OCI-LY7 (cell line): ENCODE results near the gene ARHGAP29. TPM values are rescaled to one million over a fixed set of nuclear protein-coding genes. Genes with fewer than 3 reads are reported as not detected.

Experiments used
- BruUV-seq: library from RNA; stranded (reverse); fragments of 400-500 nt; replicated peaks from 2 replicates; lab custom pipeline; 2021; lab: Mats Ljungman, UMichigan
- CTCF ChIA-PET: fragments of 300-600 bp; sonication (Branson Sonifier 250); formaldehyde crosslinking; loops from one replicate; lab custom pipeline; 2022; ENCODE audit warnings: antibody characterized with exemption; ENCODE audit not compliant: unreplicated experiment; lab: Charles Lee
- POLR2A ChIA-PET: fragments of 300-600 bp; sonication (Branson Sonifier 250); formaldehyde crosslinking; loops from one replicate; lab custom pipeline; 2022; ENCODE audit warnings: antibody characterized with exemption; lab: Charles Lee
- DNase-seq: peaks from one replicate; pipeline ENCODE4 v3.0.0-alpha.2; 2015; ENCODE audit warnings: low spot score
- H2AFZ ChIP-seq: fragments of 200-600 bp; sonication (generic), shearing (Covaris generic); 2 replicates; pipeline ENCODE4 v1.6.1; 2014; ENCODE audit warnings: mild to moderate bottlenecking, antibody characterized with exemption, low read length, moderate library complexity
- H3K27ac ChIP-seq: fragments of 200-600 bp; sonication (generic); 2 replicates; pipeline ENCODE4 v1.5.1; 2014; ENCODE audit warnings: mixed run types, low read depth, mild to moderate bottlenecking, moderate library complexity, low read length, inconsistent platforms; ENCODE audit not compliant: poor library complexity, severe bottlenecking
- H3K36me3 ChIP-seq: fragments of 200-600 bp; sonication (generic); 2 replicates; pipeline ENCODE4 v1.6.1; 2014; ENCODE audit warnings: mild to moderate bottlenecking, antibody characterized with exemption, low read length, moderate library complexity, mixed read lengths; ENCODE audit not compliant: insufficient read depth
- H3K4me1 ChIP-seq: fragments of 200-600 bp; sonication (generic); 2 replicates; pipeline ENCODE4 v1.5.1; 2014; ENCODE audit warnings: mild to moderate bottlenecking, low read length; ENCODE audit not compliant: insufficient read depth, poor library complexity, severe bottlenecking
- H3K4me2 ChIP-seq: fragments of 200-600 bp; sonication (generic); 2 replicates; pipeline ENCODE4 v1.6.1; 2014; ENCODE audit warnings: mild to moderate bottlenecking, low read length
- H3K4me3 ChIP-seq: fragments of 200-600 bp; sonication (generic); 2 replicates; pipeline ENCODE4 v1.5.1; 2014; ENCODE audit warnings: mild to moderate bottlenecking, low read depth, low read length; ENCODE audit not compliant: poor library complexity, severe bottlenecking
- H3K79me2 ChIP-seq: fragments of 200-600 bp; sonication (generic); 2 replicates; pipeline ENCODE4 v1.6.1; 2016; ENCODE audit warnings: low read depth, mild to moderate bottlenecking, low read length, moderate library complexity, mixed read lengths; ENCODE audit not compliant: insufficient read depth
- H3K9me2 ChIP-seq: fragments of 200-600 bp; sonication (generic); 2 replicates; pipeline ENCODE4 v1.6.1; 2016; ENCODE audit warnings: mild to moderate bottlenecking, low read length, mixed read lengths; ENCODE audit not compliant: insufficient read depth
- H3K9me3 ChIP-seq: fragments of 200-600 bp; sonication (generic); 2 replicates; pipeline ENCODE4 v1.6.1; 2014; ENCODE audit warnings: mild to moderate bottlenecking, mixed run types, low read length, mixed read lengths
- H4K20me1 ChIP-seq: fragments of 200-600 bp; sonication (generic); 2 replicates; pipeline ENCODE4 v1.6.1; 2014; ENCODE audit warnings: mild to moderate bottlenecking, antibody characterized with exemption, low read length, moderate library complexity, mixed read lengths; ENCODE audit not compliant: insufficient read depth
- EZH2phosphoT487 ChIP-seq: fragments of 200-600 bp; sonication (generic); IDR thresholded peaks from 2 replicates; pipeline ENCODE4 v1.6.1; 2018; ENCODE audit warnings: low read depth, borderline replicate concordance, mild to moderate bottlenecking, mixed run types, antibody characterized with exemption, low read length, moderate library complexity, mixed read lengths
- intact Hi-C: fragments of 100-400 bp; cut with micrococcal nuclease; formaldehyde crosslinking; loops from one replicate; pipeline ENCODE4 v1.10.0; 2022; ENCODE audit not compliant: unreplicated experiment
- total RNA-seq, 2 experiments: library from RNA; depleted of rRNA in 1 of 2; stranded (reverse); fragments of >200 nt in 1 of 2; shearing (Covaris generic) in 1 of 2; gene quantifications; 2 replicates each; pipeline ENCODE4 v1.2.3, GENCODE V29; 2014 to 2022
- TF ChIP-seq, protein P1 (sequence below): fragments of 200-600 bp; sonication (generic); conservative IDR thresholded peaks from 2 replicates; pipeline ENCODE4 v1.5.1; 2014; ENCODE audit warnings: mild to moderate bottlenecking, antibody characterized with exemption, low read length, moderate library complexity, mixed read lengths

ARHGAP29 gene
- total RNA-seq, 2 experiments from 2014 or later: 0.06 TPM; not detected in 1

DNA sequence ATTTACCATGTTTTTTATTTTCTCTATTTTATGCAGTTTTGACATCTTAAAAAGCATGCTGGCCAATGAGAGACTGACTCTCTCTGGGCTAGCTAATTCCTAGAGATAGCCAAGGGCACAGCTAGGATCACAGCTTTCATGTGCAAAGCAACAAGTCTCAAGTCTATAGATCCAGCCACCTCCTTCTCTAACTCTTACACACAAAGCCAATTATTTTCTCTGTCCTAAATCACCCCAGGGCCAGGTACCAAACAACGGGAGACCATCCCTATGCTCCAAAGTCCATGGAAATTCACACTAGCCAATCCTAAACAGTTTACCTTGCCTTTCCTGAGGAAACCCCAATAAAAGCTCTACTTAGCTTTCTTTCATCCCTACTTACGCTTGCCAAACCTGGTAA lies 38.0 kb downstream of the ARHGAP29 start:
- no TSS peak for BruUV-seq
- H3K4me3 ChIP-seq: no peak overlapping the region
- TF ChIP-seq, protein P1, sequence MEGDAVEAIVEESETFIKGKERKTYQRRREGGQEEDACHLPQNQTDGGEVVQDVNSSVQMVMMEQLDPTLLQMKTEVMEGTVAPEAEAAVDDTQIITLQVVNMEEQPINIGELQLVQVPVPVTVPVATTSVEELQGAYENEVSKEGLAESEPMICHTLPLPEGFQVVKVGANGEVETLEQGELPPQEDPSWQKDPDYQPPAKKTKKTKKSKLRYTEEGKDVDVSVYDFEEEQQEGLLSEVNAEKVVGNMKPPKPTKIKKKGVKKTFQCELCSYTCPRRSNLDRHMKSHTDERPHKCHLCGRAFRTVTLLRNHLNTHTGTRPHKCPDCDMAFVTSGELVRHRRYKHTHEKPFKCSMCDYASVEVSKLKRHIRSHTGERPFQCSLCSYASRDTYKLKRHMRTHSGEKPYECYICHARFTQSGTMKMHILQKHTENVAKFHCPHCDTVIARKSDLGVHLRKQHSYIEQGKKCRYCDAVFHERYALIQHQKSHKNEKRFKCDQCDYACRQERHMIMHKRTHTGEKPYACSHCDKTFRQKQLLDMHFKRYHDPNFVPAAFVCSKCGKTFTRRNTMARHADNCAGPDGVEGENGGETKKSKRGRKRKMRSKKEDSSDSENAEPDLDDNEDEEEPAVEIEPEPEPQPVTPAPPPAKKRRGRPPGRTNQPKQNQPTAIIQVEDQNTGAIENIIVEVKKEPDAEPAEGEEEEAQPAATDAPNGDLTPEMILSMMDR: no peak
- TF ChIP-seq EZH2phosphoT487: no peak
- no peaks in the 10 kb centered on the region for H3K9me3 ChIP-seq
- ChIA-PET POLR2A (interaction anchor here (1.2 kb wide), 1 partner anchor 8 kb away, joined by 4 read pairs; no protein-coding TSS in a partner anchor), CTCF (no interaction called here)
- intact Hi-C loops: no loop called here
- H2AFZ ChIP-seq: no peak overlapping the region
- H3K4me1 ChIP-seq: no peaks in the 10 kb centered on the region
- no peaks in the 10 kb centered on the region for H3K9me2 ChIP-seq
- no peaks in the 10 kb centered on the region for H3K36me3 ChIP-seq
- H3K4me2 ChIP-seq: no peak overlapping the region
- no peaks in the 10 kb centered on the region for H3K79me2 ChIP-seq
- no peak for DNase-seq
- H3K27ac ChIP-seq: no peak overlapping the region
- H4K20me1 ChIP-seq: no peaks in the 10 kb centered on the region

DNA sequence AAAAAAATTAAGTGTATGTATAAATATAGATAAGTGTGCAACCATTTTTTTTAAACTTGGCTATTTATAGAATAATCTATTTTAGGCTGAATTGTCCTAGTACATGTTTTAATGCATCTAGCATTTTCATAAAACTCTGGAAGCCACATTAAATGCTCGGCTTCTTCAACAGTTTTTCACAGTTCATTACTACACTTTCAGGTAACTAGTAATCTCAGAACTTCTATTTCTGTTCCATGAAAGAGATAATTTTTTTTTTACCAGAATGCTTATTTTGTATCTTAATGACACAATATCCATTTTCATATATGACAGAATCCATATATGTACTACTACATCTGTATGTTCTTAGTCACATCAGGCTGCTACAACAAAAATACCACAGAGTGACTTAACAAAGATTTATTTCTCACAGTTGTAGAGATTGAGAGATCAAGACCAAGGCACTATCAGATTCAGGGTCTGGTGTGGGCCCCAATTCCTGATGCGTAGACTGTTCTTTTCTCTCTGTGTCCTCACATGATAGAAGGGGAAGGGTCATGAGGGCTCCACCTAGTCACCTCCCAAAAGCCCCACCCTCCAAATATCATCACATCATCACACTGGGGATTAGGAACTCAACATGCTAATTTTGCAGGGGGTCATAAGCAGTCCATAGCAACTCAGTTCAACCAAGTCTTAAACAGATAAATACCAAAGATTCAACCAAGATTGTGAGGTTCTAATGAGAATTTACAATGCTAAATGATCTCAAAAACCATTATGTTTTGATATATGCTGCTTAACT lies 43.1 kb downstream of the ARHGAP29 start:
- no peaks in the 10 kb centered on the region for H3K9me3 ChIP-seq
- no peak overlapping the region for H3K4me2 ChIP-seq
- ChIA-PET CTCF (no interaction called here), POLR2A (no interaction called here)
- H3K27ac ChIP-seq: no peak overlapping the region
- no TSS peak for BruUV-seq
- TF ChIP-seq EZH2phosphoT487: no peak
- TF ChIP-seq, protein P1: no peak
- no peaks in the 10 kb centered on the region for H4K20me1 ChIP-seq
- H3K4me3 ChIP-seq: no peak overlapping the region
- no peak for DNase-seq
- no peaks in the 10 kb centered on the region for H3K9me2 ChIP-seq
- H3K36me3 ChIP-seq: no peaks in the 10 kb centered on the region
- no peaks in the 10 kb centered on the region for H3K4me1 ChIP-seq
- intact Hi-C loops: no loop called here
- H3K79me2 ChIP-seq: no peaks in the 10 kb centered on the region
- H2AFZ ChIP-seq: no peak overlapping the region

DNA sequence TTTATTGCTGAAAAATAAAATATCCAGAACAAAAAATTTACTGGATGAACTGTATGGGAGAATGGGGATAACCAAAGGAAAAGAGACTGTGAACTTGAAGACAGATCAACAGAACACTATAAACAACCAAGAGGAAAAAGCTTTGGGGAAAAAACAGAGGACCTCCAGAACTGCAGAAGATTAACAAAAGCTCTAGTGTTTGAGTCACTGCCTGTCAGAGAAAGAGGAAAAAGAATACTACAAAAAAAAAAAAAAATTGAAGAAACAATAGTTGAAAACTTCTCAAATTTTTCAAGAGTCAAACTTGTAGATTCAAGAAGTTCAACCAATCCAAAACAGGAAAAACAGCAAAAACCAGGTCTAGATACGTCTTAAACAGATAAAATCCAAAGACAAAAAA lies 44.3 kb downstream of the ARHGAP29 start:
- Histone ChIP-seq H4K20me1 (no peaks in the 10 kb centered on the region), H3K4me2 (no peak overlapping the region), H3K9me3 (no peaks in the 10 kb centered on the region), H3K4me3 (no peak overlapping the region), H3K4me1 (no peaks in the 10 kb centered on the region), H3K79me2 (no peaks in the 10 kb centered on the region), H2AFZ (no peak overlapping the region), H3K27ac (no peak overlapping the region), H3K36me3 (no peaks in the 10 kb centered on the region), H3K9me2 (no peaks in the 10 kb centered on the region)
- TF ChIP-seq EZH2phosphoT487: no peak
- TF ChIP-seq, protein P1: no peak
- no peak for DNase-seq
- ChIA-PET CTCF (no interaction called here), POLR2A (no interaction called here)
- BruUV-seq: no TSS peak
- intact Hi-C loops: no loop called here
